ENCODE measurements around the gene RFC5. TPM values are rescaled to one million over a fixed set of nuclear protein-coding genes. Genes with fewer than 3 reads are reported as not detected.
A peak's percentile ranks its signal among the peaks of the same experiment; 100 is the strongest.

RFC5 gene
- total RNA-seq, 1 experiment from 2014 or later = 100 TPM

- ATAC-seq (peak; percentile 6), DNase-seq (peak; percentile 41)
- peak within 1 kb of the TSS; percentile 86 for H3K27ac ChIP-seq (ENCODE audit: low read length)
- H3K4me2 ChIP-seq (ENCODE audit: low read length) = peak within 1 kb of the TSS; percentile 100
- peak within 1 kb of the TSS; percentile 94 for H3K9ac ChIP-seq (ENCODE audit: low read length)
- H4K20me1 ChIP-seq (ENCODE audit: low read length) = no peaks in the 10 kb centered on the region
- H3K27me3 ChIP-seq (ENCODE audit: low read length) = no peaks in the 10 kb centered on the region
- H3K4me3 ChIP-seq (ENCODE audit: low read length) = peak within 1 kb of the TSS; percentile 93
- H2AFZ ChIP-seq (ENCODE audit: low read length) = peak within 1 kb of the TSS; percentile 88
- TF ChIP-seq CTCF (conservative IDR thresholded peaks at IDR 0.05; ENCODE audit: low read depth, low read length) (no peak), EZH2 (IDR thresholded peaks at IDR 0.05; ENCODE audit: low read length, unreplicated experiment) (no peak), EZH2phosphoT487 (IDR thresholded peaks at IDR 0.05; ENCODE audit: borderline replicate concordance, low read length) (no peak)
- no peaks in the 10 kb centered on the region for H3K9me3 ChIP-seq (ENCODE audit: low read length)
- peaks cover 40% of the 10 kb centered on the region for H3K4me1 ChIP-seq (ENCODE audit: insufficient read depth, low read length)
- intact Hi-C loops (cut with micrococcal nuclease) = loop anchor here (5.0 kb wide), 1 partner anchor 76 kb away; the partner anchor contains the start of gene PEBP1
- H3K79me2 ChIP-seq (ENCODE audit: low read length) = peaks cover 54% of the 10 kb centered on the region
- CTCF ChIA-PET = interaction anchor here (0.6 kb wide), 1 partner anchor 25 kb away, joined by 10 read pairs; no protein-coding TSS in a partner anchor
- POLR2A ChIA-PET (ENCODE audit: unreplicated experiment) = interaction anchor here (0.6 to 0.9 kb wide), 3 partner anchors 42 to 207 kb away, joined by 3 to 37 read pairs (median 5); partner anchors contain the start of gene PEBP1
- peaks cover 15% of the 10 kb centered on the region for H3F3A ChIP-seq (ENCODE audit: low read length, unreplicated experiment)
- BruUV-seq (replicated peaks) = no TSS peak
- no peaks in the 10 kb centered on the region; the same call in 1 of the 2 replicates for H3K36me3 ChIP-seq (ENCODE audit: low read depth, low read length)
- H3K9me2 ChIP-seq (replicated peaks; ENCODE audit: low read length) = no peaks in the 10 kb centered on the region
These were observed 44.7 kb downstream of the RFC5 start, which contains the start of gene WSB2 for GRCh38 chr12:118061011-118061872. WSB2 (minus strand) TSS chr12:118061179; CDS start chr12:118061048, 131 bp downstream.

GRCh38 chr12:118061873-118062843 is 45.7 kb downstream of the RFC5 start:
- BruUV-seq (replicated peaks) = TSS peak; percentile 36
- H3K27me3 ChIP-seq (ENCODE audit: low read length) = no peaks in the 10 kb centered on the region
- H3K9ac ChIP-seq (ENCODE audit: low read length) = peak overlapping the region; percentile 94
- H3K4me3 ChIP-seq (ENCODE audit: low read length) = peak overlapping the region; percentile 81
- H3K79me2 ChIP-seq (ENCODE audit: low read length) = peaks cover 48% of the 10 kb centered on the region
- ATAC-seq = peak; percentile 18
- ChIA-PET CTCF (interaction anchor here (0.6 kb wide), 1 partner anchor 26 kb away, joined by 10 read pairs; no protein-coding TSS in a partner anchor), POLR2A (ENCODE audit: unreplicated experiment) (interaction anchor here (0.9 kb wide), 1 partner anchor 74 kb away, joined by 3 read pairs; the partner anchor contains the start of gene PEBP1)
- peak overlapping the region; percentile 66 for H3K27ac ChIP-seq (ENCODE audit: low read length)
- peaks cover 15% of the 10 kb centered on the region for H3F3A ChIP-seq (ENCODE audit: low read length, unreplicated experiment)
- peak; percentile 73 for DNase-seq
- H3K36me3 ChIP-seq (ENCODE audit: low read depth, low read length) = no peaks in the 10 kb centered on the region; the same call in 1 of the 2 replicates
- TF ChIP-seq EZH2phosphoT487 (IDR thresholded peaks at IDR 0.05; ENCODE audit: borderline replicate concordance, low read length) (no peak), EZH2 (IDR thresholded peaks at IDR 0.05; ENCODE audit: low read length, unreplicated experiment) (no peak), CTCF (conservative IDR thresholded peaks at IDR 0.05; ENCODE audit: low read depth, low read length) (no peak)
- intact Hi-C loops (cut with micrococcal nuclease) = loop anchor here (5.0 kb wide), 1 partner anchor 75 kb away; the partner anchor contains the start of gene PEBP1
- peak overlapping the region; percentile 86 for H3K4me2 ChIP-seq (ENCODE audit: low read length)
- H3K9me3 ChIP-seq (ENCODE audit: low read length) = no peaks in the 10 kb centered on the region
- H3K4me1 ChIP-seq (ENCODE audit: insufficient read depth, low read length) = peaks cover 32% of the 10 kb centered on the region
- no peaks in the 10 kb centered on the region for H4K20me1 ChIP-seq (ENCODE audit: low read length)
- H3K9me2 ChIP-seq (replicated peaks; ENCODE audit: low read length) = no peaks in the 10 kb centered on the region
- H2AFZ ChIP-seq (ENCODE audit: low read length) = peak overlapping the region; percentile 88

Measured in PC-3 (cell line).